HG02840 (cell line): ENCODE results near the gene PLIN4.
"Not testable (repeated sequence)": the region's sequence is repeated elsewhere in the genome, so short reads cannot be mapped to it uniquely, and the experiment has no call there.

ENCODE experiments used
- ATAC-seq: cut with Tn5 transposase; IDR thresholded peaks from one replicate; pipeline ENCODE4 v1.9.1; 2021; ENCODE audit warnings: mild to moderate bottlenecking, moderate library complexity, moderate number of reproducible peaks; ENCODE audit not compliant: unreplicated experiment, low FRiP score

PLIN4 gene, protein sequence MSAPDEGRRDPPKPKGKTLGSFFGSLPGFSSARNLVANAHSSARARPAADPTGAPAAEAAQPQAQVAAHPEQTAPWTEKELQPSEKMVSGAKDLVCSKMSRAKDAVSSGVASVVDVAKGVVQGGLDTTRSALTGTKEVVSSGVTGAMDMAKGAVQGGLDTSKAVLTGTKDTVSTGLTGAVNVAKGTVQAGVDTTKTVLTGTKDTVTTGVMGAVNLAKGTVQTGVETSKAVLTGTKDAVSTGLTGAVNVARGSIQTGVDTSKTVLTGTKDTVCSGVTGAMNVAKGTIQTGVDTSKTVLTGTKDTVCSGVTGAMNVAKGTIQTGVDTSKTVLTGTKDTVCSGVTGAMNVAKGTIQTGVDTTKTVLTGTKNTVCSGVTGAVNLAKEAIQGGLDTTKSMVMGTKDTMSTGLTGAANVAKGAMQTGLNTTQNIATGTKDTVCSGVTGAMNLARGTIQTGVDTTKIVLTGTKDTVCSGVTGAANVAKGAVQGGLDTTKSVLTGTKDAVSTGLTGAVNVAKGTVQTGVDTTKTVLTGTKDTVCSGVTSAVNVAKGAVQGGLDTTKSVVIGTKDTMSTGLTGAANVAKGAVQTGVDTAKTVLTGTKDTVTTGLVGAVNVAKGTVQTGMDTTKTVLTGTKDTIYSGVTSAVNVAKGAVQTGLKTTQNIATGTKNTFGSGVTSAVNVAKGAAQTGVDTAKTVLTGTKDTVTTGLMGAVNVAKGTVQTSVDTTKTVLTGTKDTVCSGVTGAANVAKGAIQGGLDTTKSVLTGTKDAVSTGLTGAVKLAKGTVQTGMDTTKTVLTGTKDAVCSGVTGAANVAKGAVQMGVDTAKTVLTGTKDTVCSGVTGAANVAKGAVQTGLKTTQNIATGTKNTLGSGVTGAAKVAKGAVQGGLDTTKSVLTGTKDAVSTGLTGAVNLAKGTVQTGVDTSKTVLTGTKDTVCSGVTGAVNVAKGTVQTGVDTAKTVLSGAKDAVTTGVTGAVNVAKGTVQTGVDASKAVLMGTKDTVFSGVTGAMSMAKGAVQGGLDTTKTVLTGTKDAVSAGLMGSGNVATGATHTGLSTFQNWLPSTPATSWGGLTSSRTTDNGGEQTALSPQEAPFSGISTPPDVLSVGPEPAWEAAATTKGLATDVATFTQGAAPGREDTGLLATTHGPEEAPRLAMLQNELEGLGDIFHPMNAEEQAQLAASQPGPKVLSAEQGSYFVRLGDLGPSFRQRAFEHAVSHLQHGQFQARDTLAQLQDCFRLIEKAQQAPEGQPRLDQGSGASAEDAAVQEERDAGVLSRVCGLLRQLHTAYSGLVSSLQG (N-terminal part only)

DNA sequence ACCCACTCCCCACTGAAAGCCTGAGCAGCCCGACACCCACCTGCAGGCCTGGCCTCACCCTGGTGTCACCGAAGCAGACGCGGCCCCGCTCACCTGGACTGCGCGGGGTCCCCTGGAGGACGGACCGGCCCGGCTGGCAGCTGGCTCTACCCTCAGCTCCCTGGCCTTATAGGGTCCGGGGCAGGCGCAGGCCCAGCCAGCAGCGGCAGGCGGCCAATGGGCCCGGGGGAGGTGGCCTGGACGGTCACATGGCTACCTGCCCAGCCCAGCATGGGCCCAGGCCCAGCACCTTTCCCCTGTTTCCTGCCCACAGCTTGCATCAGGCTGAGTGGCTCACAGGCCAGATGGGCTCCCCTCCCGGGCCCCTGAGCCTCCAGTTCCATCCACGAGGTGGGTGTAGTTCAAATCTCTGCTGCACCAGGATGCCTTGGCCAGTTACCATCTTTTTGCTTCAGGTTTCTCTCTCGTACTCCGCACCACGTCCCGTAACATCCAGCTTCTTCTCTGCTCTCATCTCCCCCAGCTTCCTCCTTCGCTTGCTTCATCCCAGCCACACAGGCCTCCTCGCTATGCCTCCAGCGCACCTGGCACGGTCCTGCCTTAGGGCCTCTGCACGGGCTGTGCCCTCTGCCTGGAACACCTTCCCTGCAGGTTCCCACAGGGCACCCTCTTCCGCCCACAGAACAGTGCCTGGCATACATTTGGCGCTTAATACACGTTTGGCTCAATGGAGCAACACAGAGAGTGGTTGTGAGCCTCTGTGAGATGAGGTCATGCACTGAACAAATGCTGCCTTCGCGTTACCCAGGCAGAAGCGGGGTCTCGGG is at the start of gene PLIN4:
Gene PLIN4 (minus strand): TSS at position 142 of the 827 bp plus-strand sequence. CDS start 214 bp downstream, outside the sequence.
- ATAC-seq, result no peak

DNA sequence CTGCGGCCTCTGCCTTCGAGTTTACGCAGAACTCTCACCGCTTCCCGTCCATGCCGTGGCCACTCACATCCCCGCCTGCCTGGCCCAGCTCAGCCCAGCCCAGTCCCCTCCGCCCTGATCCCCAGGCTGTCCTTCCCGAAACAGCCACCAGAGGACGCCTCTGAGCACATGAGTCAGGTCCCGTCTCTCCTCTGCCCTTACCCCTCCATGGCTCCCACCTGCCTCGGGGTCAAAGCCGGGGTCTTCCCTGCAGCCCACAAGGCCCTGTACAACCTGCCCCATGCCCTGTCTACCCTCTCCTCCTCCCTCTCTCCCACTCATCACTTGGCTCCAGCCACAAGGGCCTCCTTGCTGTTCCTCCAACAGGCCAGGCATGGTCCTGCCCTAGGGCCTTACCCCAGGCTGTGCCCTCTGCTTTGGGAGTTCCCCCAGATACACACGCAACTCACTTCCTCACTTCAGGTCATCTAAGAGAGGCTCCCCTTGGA is 49.3 kb upstream of the PLIN4 start:
- ATAC-seq, result no peak

DNA sequence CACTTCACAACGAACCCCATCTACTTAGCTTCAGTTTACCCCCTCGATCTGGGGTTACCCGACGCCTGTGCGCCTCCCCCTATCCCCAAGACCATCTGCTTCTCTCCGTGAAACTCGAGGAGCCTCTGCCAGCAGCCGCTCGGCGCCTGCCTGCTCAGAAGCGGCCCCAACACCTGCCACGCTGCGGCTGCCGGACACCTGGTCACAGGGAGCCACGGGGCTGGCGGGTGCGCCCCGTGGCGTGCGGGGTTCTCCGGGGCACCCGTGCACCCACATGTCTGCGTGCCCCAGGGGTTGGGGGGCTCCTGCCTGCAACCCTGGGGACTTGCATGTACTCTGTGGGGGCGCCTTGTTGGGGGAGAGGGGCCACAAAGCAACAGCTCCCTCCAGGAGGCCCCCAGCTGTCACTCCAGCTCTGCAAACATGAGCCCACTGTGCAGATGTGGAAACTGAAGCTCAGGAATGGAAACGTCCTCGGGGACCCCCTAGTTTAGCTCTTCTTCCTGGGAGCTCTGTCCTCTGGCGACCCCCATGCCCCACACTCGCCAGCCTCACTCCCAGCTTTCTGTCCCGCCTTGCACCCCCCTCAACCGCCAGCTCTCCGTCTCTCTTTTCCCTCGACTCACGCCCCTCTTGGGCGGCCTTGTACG is 48.2 kb upstream of the PLIN4 start:
- ATAC-seq, result no peak

DNA sequence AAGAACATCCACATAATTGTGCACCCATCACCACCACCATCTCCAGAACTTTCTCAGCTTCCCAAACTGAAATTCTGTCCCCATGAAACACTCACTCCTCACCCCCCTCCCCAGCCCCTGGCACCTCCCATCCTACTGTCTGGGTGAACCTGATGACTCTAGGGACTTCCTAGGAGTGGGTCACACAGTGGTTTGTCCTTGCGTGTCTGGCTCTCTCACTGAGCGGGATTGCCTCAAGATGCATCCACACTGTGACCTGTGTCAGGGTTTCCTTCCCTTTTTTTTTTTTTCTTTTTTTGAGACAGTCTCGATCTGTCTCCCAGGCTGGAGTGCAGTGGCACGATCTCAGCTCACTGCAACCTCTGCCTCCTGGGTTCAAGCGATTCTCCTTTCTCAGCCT is 45.3 kb upstream of the PLIN4 start:
- ATAC-seq, result not testable (repeated sequence)

DNA sequence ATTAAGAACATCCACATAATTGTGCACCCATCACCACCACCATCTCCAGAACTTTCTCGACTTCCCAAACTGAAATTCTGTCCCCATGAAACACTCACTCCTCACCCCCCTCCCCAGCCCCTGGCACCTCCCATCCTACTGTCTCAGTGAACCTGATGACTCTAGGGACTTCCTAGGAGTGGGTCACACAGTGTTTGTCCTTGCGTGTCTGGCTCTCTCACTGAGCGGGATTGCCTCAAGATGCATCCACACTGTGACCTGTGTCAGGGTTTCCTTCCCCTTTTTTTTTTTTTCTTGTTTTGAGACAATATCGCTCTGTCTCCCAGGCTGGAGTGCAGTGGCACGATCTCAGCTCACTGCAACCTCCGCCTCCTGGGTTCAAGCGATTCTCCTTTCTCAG is 43.8 kb upstream of the PLIN4 start:
- ATAC-seq, result not testable (repeated sequence)

DNA sequence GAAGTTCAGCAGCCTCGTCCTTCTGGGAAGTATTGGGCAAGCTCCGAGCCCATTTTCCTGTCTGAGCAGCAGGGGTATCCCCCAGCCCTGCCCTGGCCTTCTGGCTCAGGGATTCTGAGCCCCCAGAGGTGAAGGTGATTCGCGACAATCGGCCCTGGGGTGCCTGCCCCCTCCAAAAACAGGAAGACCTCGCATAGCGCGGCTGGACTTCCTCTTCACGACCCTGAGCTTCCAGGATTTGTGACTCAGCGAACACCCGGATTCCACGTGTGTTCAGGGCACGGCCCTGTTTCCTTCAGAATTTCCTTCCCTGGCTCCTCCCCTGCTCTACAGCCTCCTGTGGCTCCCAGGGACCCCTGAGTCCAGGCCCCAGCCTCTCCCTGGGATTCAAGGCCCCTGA is 41.3 kb upstream of the PLIN4 start, which contains the start of gene SEMA6B:
Gene SEMA6B (minus strand): TSS at position 116 of the 400 bp plus-strand sequence. CDS start 1,227 bp downstream, outside the sequence.
- no peak for ATAC-seq

DNA sequence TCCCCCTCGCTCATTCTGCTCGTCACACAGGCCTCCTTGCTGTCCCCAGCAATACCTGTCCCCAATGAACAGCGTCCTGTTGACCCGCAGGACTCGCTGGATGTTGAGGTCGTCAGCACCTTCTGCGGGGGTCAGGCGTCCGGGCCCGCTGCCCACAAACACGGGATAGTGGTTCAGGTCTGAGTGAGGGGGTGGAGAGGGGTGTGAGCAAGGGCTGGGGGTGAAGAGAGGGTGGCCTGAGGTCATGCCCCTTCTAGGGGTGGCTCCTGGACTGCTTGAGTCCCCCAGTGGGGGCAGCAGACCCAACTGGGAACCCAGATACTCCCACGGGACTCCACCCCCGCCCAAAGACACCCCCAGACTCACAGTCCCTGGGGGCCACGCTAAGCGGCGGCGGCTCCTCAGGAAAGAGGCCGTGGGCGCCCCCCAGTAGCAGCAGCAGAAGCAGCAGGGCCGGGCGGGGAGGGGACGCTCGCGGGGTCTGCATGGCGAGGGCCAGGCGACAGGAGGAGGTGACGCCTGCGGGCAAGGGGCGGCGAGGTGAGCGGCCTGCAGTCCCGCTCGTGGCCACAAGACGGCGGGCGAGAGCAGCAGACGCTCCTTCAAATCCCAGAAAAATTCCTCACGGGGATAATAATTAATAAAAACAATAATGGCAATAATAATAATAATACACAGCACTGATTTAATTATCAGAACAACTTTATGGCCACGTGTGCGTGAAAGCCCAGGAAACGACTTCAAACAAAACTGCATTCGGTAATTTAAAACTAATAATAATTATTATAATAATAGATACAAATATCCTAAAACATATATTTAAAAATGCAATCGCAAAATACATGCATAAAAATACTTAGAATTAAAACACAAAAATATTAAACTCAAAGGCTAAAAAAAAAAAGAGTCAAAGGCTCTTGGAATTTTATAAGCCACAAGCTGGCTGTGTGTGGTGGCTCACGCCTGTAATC is 40.0 kb upstream of the PLIN4 start:
- no peak for ATAC-seq

DNA sequence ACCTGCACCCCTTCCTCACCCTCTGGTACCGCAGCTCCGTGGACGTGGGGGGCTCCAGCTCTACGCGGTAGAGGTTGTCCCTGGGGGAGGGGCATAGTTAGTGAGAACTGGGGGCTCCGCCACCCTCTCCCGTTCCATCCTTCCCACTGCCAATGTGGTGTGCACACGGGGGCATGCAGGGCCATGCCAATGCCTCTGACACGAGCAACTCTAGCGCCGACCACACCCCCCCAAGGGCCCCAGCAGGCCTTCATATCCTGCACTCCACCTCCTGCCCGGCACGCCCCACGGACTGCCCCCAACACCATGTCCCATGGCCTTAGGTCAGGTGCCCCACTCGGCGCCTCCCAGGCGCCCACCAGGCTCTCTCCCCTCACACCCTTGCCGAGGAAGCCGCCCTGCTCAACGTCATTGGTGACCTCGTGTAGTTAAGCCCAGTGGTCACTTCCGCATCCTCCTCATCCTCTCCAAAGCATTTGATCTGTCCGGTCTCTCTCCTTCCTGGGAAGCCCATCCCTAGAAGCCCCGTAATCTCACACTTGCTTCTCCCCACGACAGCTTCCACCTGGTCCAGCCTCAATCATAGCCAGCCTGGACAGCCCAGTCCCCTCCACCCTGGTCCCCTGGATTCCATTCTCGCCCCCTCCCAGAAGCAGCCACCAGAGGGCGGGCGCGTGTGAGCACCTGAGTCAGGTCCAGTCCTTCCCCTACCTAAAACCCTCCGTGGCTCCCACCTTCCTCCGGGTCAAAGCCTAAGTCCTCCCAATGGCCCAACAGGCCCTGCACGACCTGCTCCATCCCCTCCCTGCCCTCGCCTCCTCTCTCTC is 39.1 kb upstream of the PLIN4 start:
- no peak for ATAC-seq

DNA sequence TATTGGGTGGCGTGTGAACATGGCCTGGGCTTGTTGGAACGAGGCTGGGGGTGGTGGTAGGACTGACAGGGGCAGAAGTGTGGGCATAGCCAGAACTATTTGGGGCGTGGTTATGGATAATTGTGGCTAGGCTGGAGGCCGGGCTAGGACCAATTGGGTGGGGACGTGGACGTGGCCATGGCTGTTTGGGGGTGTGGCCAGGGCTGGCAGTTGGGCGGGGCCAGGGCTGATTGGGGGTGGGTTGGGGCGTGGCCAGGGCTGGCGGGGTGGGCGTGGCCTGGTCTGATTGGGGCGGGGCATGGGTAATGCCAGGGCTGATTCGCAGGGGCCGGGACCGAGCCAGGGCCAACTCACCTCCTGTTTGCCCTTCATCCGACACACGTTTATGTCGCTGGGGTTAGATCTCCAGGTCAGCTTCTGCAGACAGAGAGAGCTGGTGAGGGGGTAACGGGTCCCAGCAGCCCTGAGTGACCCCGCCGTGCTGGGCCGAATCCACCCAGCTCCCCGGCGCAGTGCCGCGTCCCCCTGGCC is 38.4 kb upstream of the PLIN4 start:
- no peak for ATAC-seq

DNA sequence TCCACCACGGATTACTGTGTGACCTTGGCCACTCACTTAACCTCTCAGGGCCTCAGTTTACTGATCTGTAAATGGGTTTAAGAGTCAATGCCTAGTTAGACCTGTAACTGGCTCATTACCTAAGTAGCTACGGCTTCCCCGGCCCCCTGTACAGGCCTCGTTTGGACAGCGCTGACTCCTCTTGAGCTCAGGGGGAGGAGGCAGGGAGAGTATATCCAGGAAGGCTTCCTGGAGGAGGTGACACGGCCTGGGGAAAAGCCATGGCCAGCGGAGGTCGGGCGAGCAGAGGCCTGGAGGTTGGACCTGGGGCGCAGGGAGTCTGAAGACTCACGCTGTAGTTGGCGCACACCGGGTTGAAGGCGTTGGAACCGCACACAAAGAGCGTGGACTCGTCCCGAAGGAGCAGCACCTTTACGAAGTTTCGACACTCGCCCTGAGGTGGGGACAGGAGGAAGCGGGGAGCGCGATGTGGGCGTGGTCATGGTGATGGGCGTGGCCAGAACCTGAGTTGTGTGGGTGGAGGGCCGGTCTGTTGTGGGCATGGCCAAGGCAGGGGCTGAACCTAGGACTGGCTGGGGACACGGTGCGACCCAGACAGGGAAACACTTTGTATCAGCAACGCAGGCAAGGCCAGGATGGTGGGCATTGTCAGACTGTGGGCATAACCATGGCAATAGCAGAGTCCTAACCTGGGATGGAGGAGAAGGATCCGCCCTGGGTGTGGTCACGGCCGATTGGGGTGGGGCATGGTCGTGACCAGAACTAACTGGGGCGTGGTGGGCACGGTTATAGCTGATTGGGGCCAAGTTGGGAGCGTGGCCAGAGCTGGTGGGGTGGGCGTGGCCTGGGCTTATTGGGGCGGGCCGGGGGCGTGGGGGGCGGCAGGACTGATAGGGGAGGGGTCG is 37.6 kb upstream of the PLIN4 start:
- no peak for ATAC-seq

DNA sequence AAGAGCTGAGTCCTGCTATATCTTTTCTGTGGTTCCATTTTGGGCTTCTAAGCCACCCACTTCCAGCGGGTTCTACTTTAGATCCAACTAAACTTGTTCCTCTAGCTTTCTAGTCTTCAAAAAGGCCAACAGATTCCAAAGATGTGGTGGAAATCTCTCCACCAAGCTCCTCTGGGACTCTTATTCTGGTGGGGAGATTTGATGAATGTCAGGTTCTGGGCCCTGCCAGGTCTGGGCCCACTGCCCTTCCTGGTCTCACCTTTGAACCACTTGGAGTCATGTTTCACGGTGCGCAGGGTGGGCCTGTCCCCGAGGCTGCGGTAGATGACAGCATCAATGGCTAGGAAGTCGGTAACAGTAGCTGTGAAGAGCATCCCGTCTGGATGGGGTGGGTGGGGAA is 36.4 kb upstream of the PLIN4 start:
- ATAC-seq, result no peak

DNA sequence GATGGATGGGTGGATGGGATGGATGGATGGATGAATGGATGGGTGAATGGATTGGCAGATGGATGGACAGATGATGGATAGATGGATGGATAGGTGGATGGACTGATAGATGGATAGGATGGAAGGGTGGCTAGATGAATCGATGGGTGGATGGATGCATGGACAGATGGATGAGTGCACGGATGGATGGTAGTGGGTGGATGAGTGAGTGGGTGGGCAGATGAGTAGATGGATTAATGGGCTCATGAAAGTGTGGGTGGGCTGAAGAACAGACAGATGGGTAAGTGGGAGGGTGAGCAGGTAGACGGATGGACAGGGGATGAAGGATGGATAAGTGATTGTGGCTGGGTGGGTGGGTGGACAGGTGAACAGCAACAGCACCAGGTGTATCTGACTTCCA is 35.5 kb upstream of the PLIN4 start:
- no peak for ATAC-seq

DNA sequence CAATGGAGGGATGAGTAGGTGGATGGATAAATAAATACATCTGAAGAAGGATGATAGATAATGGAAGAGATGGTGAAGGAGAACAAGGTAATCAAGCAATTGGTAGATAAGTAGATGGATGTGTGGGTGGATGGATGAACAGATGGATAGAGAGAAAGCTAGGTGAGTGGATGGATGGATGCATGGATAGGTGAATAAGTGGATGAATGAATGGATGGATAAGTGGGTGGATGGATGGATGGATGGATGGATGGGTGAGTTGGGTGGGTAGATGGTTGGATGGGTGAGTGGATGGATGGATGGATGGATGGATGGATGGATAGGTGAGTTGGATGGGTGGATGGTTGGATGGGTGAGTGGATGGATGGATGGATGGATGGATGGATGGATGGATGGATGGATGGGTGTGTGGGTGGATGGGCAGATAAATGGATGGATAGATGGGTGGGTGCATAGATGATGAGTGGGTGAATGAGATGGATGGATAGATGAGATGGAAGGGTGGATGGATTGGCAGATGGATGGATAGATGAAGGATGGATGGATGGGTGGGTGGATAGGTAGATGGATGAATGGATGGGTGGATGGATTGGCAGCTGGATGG is 34.9 kb upstream of the PLIN4 start:
- no peak for ATAC-seq

DNA sequence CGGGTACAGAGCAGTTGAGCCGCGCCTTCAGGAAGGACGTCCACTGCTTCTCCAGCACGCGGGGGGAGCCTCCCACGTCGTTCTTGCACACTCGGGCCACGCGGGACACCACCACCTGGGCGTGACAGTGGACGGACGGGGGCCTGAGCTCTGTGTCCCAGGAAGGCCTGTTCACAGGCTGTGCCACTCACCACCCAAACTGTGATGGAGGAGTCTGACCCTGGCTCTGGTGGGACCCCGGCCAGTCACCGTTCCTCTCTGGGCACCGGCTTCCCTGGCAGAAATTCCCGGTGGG is 34.2 kb upstream of the PLIN4 start:
- no peak for ATAC-seq

DNA sequence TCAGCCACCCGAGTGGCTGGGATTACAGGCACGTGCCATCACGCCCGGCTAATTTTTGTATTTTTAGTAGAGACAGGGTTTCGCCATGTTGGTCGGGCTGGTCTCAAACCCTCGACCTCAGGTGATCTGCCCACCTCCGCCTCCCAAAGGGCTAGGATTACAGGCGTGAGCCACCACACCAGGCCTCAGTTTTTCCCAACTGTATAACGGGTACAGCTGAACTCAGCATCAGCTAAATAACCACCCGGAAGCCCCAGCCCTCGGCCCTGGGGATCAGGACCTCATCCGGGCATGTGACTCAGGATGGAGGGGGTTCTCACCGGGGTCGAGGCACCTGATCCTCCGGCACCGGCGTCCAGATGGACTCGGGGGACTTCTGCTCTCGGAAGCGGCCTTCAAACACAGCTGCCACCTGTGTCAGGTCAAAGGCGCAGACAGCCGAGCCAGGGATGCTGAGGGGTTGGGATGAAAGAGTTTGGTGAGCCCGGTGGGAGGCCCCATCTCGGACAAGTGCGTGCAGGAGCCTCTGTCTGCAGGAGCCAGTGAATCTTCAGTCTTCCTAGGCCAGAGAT is 32.3 kb upstream of the PLIN4 start:
- ATAC-seq, result no peak
